OCI-LY7 (cell line): ENCODE data around the gene WDR44.

Source experiments
- EZH2phosphoT487 ChIP-seq: fragments of 200-600 bp; sonication (generic); IDR thresholded peaks from 2 replicates; pipeline ENCODE4 v1.6.1; 2018; ENCODE audit warnings: low read depth, borderline replicate concordance, mild to moderate bottlenecking, mixed run types, antibody characterized with exemption, low read length, moderate library complexity, mixed read lengths
- TF ChIP-seq, protein P1 (sequence below): fragments of 200-600 bp; sonication (generic); conservative IDR thresholded peaks from 2 replicates; pipeline ENCODE4 v1.5.1; 2014; ENCODE audit warnings: mild to moderate bottlenecking, antibody characterized with exemption, low read length, moderate library complexity, mixed read lengths

DNA sequence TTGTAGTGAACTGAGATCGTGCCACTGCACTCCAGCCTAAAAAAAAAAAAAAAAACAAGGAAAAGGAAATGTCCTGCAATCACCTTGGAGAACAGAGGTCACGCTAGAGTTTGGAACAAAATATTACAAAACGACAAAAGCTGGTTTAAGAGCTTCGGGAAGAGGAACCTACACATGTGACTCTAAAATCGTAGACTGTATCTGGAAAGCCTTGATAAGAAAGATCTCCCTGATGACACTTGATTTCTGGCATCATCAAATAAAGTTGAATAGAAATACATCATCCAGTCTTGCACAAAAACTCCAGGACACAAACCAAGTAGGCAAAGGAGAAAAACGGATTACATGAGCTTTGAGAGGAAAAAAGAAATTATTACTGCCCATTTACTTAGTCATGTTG, 118.6 kb downstream of the WDR44 start:
- TF ChIP-seq, protein P1, sequence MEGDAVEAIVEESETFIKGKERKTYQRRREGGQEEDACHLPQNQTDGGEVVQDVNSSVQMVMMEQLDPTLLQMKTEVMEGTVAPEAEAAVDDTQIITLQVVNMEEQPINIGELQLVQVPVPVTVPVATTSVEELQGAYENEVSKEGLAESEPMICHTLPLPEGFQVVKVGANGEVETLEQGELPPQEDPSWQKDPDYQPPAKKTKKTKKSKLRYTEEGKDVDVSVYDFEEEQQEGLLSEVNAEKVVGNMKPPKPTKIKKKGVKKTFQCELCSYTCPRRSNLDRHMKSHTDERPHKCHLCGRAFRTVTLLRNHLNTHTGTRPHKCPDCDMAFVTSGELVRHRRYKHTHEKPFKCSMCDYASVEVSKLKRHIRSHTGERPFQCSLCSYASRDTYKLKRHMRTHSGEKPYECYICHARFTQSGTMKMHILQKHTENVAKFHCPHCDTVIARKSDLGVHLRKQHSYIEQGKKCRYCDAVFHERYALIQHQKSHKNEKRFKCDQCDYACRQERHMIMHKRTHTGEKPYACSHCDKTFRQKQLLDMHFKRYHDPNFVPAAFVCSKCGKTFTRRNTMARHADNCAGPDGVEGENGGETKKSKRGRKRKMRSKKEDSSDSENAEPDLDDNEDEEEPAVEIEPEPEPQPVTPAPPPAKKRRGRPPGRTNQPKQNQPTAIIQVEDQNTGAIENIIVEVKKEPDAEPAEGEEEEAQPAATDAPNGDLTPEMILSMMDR = no peak
- TF ChIP-seq EZH2phosphoT487 = no peak
